ENCODE data around the gene CCM2.

The CCM2 gene

GRCh38 chr7:45052011-45052410, 52.0 kb downstream of the CCM2 start:
- Histone ChIP-seq H3K9ac (no peak overlapping the region), H3K36me3 (ENCODE audit: insufficient read depth) (no peaks in the 10 kb centered on the region), H3K4me1 (ENCODE audit: low read depth, poor library complexity, severe bottlenecking) (no peaks in the 10 kb centered on the region), H3K4me3 (IDR thresholded peaks at IDR 0.05; ENCODE audit: insufficient read depth, low read depth, low read length) (no peak overlapping the region), H2AFZ (ENCODE audit: low read depth) (no peak overlapping the region), H3K4me2 (no peak overlapping the region), H3K27me3 (ENCODE audit: insufficient read depth, low read depth) (no peaks in the 10 kb centered on the region), H4K20me1 (ENCODE audit: insufficient read depth) (no peaks in the 10 kb centered on the region; the same call in none of the 2 replicates), H3K79me2 (ENCODE audit: insufficient read depth, low read depth) (peaks cover 32% of the 10 kb centered on the region), H3K27ac (no peak overlapping the region)
- TF ChIP-seq CTCF (conservative IDR thresholded peaks at IDR 0.05; ENCODE audit: low read depth, low read length): no peak

- no peaks in the 10 kb centered on the region; the same call in none of the 2 replicates for H4K20me1 ChIP-seq (ENCODE audit: insufficient read depth)
These were observed 53.4 kb downstream of the CCM2 start for GRCh38 chr7:45053401-45053800.

GRCh38 chr7:45053941-45054340, 53.9 kb downstream of the CCM2 start:
- peaks cover 48% of the 10 kb centered on the region for H3K79me2 ChIP-seq (ENCODE audit: insufficient read depth, low read depth)
- peaks cover 10% of the 10 kb centered on the region for H3K4me1 ChIP-seq (ENCODE audit: low read depth, poor library complexity, severe bottlenecking)
- H2AFZ ChIP-seq (ENCODE audit: low read depth): no peak overlapping the region
- no peak overlapping the region for H3K27ac ChIP-seq
- H4K20me1 ChIP-seq (ENCODE audit: insufficient read depth): no peaks in the 10 kb centered on the region; the same call in none of the 2 replicates
- no peaks in the 10 kb centered on the region for H3K36me3 ChIP-seq (ENCODE audit: insufficient read depth)
- H3K27me3 ChIP-seq (ENCODE audit: insufficient read depth, low read depth): no peaks in the 10 kb centered on the region
- TF ChIP-seq CTCF (conservative IDR thresholded peaks at IDR 0.05; ENCODE audit: low read depth, low read length): no peak
- H3K4me3 ChIP-seq (IDR thresholded peaks at IDR 0.05; ENCODE audit: insufficient read depth, low read depth, low read length): no peak overlapping the region
- no peak overlapping the region for H3K9ac ChIP-seq
- no peak overlapping the region for H3K4me2 ChIP-seq

More at GRCh38 chr7:45053401-45053800, 53.4 kb downstream of the CCM2 start:
- TF ChIP-seq CTCF (conservative IDR thresholded peaks at IDR 0.05; ENCODE audit: low read depth, low read length): no peak
- no peak overlapping the region for H3K9ac ChIP-seq
- H3K27me3 ChIP-seq (ENCODE audit: insufficient read depth, low read depth): no peaks in the 10 kb centered on the region
- H3K4me3 ChIP-seq (IDR thresholded peaks at IDR 0.05; ENCODE audit: insufficient read depth, low read depth, low read length): no peak overlapping the region
- no peaks in the 10 kb centered on the region for H3K36me3 ChIP-seq (ENCODE audit: insufficient read depth)
- H3K79me2 ChIP-seq (ENCODE audit: insufficient read depth, low read depth): peaks cover 45% of the 10 kb centered on the region
- H3K4me2 ChIP-seq: no peak overlapping the region
- no peak overlapping the region for H3K27ac ChIP-seq
- no peak overlapping the region for H2AFZ ChIP-seq (ENCODE audit: low read depth)
- peaks cover 5% of the 10 kb centered on the region for H3K4me1 ChIP-seq (ENCODE audit: low read depth, poor library complexity, severe bottlenecking)

- Histone ChIP-seq H2AFZ (ENCODE audit: low read depth) (no peak overlapping the region), H3K9ac (no peak overlapping the region), H3K27me3 (ENCODE audit: insufficient read depth, low read depth) (no peaks in the 10 kb centered on the region), H3K4me2 (no peak overlapping the region), H3K4me3 (IDR thresholded peaks at IDR 0.05; ENCODE audit: insufficient read depth, low read depth, low read length) (no peak overlapping the region), H3K4me1 (ENCODE audit: low read depth, poor library complexity, severe bottlenecking) (peaks cover 10% of the 10 kb centered on the region), H4K20me1 (ENCODE audit: insufficient read depth) (no peaks in the 10 kb centered on the region; the same call in none of the 2 replicates), H3K79me2 (ENCODE audit: insufficient read depth, low read depth) (peaks cover 51% of the 10 kb centered on the region), H3K36me3 (ENCODE audit: insufficient read depth) (no peaks in the 10 kb centered on the region), H3K27ac (no peak overlapping the region)
- TF ChIP-seq CTCF (conservative IDR thresholded peaks at IDR 0.05; ENCODE audit: low read depth, low read length): no peak
These were observed 54.4 kb downstream of the CCM2 start for GRCh38 chr7:45054442-45054841.

Measured in KMS-11 (cell line).